GM18951 (cell line): ENCODE measurements around the gene PNISR.

ENCODE experiments used
- POLR2A ChIP-seq: IDR thresholded peaks from 4 replicates; pipeline ENCODE4 v1.6.1; 2011; ENCODE audit warnings: mild to moderate bottlenecking; ENCODE audit not compliant: insufficient read length, insufficient read depth; ENCODE audit errors: extremely low read depth
- in situ Hi-C: fragments of 300-500 bp; cut with MboI; formaldehyde crosslinking; loops from one replicate; pipeline ENCODE4 v1.12.0; 2022; ENCODE audit warnings: low sequenced_read_pairs, mixed read lengths, inconsistent platforms; ENCODE audit not compliant: unreplicated experiment

PNISR gene

DNA sequence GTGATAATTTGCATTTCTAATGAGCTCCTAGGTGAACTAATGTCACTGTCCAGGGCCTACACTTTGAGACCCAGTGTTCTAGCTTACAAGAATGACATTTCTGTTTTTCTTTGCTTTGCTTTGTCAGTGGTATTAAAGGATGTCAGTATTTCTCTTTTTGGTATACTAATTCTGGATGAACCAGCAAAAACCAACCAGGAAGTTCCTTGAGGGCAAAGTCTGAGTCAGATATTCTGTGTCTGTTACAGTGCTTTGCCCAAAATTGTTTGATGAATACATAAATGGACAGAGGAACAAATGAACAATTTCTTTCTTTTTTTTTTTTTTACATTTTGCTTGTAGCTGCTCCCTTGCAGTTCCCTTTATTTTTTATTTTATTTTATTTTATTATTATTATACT is 46.5 kb downstream of the PNISR start:
- in situ Hi-C loops, result no loop called here
- TF ChIP-seq POLR2A, result no peak

DNA sequence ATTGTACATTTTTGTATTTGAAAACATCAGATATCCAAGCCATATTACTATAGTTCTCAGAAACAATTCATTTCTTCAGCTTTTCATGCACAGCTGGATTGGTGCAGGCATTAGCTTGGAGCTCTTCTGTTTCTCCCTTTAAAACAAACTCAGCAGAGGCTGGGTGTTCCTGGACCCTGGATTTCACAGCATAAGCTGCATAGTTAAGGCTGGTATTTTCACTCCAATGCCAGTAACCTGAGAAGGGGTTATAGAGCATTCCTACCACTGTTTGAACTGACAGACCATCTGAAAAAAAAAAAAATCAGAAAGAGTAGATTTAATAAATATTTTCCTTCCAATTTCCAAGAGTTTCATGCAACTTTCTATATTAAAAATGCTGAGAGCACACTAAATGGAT is 55.6 kb downstream of the PNISR start:
- no peak for TF ChIP-seq POLR2A
- in situ Hi-C loops, result no loop called here

DNA sequence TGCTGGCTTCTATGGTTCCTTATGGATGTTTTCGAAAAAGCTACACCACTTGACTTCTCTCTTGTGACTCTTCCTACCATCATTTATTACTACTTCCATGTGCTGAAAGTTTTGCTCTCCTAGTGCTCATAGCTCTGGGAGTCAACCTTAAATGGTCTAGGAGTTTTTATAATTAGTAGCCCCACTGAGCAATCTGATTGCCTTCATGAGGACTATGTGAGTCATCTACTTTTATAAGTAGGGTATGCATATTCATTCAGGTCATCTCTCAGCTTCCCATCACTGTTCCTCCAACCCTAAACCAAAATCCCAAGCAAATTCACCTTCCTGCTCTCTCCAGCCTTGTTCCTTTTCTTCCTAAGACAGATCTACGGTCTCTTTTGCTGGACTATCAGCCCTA is 58.3 kb downstream of the PNISR start:
- in situ Hi-C loops, result no loop called here
- no peak for TF ChIP-seq POLR2A

DNA sequence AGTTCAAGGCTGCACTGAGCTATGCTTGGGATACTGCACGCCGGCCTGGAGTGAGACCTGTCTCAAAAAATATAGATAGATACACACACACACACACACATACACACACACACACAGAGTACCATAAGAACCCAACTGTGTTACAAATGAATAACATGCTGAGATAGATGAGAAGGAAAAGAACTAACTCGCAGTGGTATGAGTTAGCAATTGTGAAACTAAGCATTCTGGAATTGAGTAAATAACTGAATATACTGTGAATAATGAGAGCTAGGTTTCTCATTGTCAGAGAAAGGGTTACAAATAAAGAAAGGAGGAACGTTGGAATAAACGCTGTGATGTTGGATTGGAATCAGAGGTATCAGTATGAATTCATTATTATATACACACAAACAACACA is 61.1 kb downstream of the PNISR start:
- in situ Hi-C loops, result no loop called here
- no peak for TF ChIP-seq POLR2A

- in situ Hi-C loops, result no loop called here
- no peak for TF ChIP-seq POLR2A
These were observed 62.3 kb downstream of the PNISR start for GRCh38 chr6:99362678-99363268.

DNA sequence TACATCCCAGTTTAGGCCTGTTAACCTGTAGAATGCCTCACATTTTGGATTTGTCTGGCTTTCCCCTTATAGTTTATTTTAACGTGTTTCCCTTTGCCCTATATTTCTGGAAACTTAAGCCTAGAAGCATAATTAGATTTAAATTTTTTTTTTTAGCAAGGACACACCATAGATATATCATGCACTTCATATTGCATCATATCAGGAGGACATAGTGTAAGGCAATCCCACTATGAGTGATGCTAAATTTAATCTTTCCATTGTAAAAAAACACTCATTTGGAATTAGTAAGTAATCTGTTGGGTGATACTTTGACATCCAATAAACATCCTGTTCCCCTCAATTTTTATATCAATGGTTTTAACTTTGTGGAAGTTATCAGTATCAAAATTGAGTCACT is 65.3 kb downstream of the PNISR start:
- in situ Hi-C loops, result no loop called here
- TF ChIP-seq POLR2A, result no peak

- in situ Hi-C loops, result no loop called here
- TF ChIP-seq POLR2A, result no peak
These were observed 68.5 kb downstream of the PNISR start for GRCh38 chr6:99356641-99357040.

DNA sequence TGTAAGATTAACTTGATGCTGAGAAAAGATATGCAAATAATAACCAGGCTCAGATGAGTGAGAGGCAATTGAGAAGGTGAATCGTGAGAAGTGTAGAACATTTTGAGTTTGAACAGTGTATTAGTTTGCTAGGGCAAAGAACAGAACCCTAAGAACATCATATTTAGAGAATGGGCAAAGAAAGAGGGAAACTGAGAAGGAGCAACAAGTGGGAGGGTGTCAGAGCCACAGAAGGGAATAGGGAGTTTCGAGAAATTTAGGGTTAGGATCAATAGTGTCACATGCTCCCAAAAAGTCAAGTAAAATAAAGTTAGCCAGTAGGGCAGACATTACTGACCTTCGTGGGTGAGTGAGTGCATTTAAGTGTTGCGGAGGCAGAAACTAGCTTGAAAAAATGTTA is 70.1 kb downstream of the PNISR start:
- in situ Hi-C loops, result no loop called here
- no peak for TF ChIP-seq POLR2A

- TF ChIP-seq POLR2A, result no peak
- in situ Hi-C loops, result no loop called here
These were observed 72.0 kb downstream of the PNISR start for GRCh38 chr6:99353126-99353525.

GRCh38 chr6:99350573-99350972 is 74.5 kb downstream of the PNISR start:
- TF ChIP-seq POLR2A, result no peak
- in situ Hi-C loops, result no loop called here

DNA sequence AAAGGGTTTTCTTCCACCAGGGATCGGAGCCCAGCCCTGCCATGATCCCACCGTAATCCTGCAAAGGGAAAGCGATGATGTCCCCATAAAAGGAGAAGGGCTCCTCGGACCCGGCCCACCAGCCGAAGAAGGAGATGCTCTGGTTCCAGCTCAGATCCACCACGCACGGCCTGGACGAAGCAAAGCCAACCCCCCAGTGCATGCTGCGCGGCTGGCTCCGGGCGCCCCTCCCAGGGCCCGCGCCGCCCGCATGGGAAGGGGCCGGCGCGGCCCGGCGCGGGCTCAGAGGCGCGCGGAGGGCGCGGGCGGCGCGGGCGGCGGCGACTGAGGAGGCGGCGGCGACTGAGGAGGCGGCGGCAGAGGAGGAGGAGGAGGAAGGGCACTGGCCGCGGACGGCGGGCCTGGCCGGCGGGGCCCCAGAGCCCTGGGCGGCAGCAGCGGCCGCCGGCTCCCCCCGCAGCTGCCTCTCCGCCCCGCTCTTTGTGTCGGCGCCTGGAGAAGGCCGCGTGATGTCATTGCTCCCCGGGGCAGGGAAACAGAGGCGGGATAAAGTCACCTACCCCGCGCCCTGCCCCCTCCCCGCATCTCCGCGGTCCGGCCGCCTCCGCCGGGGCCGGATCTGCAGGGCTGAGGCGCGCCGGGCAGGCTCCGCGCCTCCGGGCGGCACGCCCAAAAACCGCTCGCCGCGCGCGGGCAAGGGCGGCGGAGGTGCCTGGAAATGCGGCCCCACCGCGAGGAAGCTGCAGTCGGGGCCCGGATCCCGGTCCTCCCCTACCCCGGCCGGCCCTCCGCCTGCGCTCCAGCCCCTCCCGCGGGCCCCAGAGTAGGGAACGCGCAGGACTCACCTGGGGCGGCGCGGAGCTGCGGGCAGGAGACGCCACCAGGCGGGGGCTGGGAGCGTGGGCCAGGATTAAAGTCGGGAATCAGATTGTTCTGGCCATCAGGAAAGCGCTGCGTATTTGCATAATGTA is 75.7 kb downstream of the PNISR start, which contains the start of gene FAXC:
Gene FAXC (minus strand): TSS at position 504 of the 971 bp plus-strand sequence. CDS start 302 bp downstream, at position 202.
- in situ Hi-C loops, result no loop called here
- no peak for TF ChIP-seq POLR2A

DNA sequence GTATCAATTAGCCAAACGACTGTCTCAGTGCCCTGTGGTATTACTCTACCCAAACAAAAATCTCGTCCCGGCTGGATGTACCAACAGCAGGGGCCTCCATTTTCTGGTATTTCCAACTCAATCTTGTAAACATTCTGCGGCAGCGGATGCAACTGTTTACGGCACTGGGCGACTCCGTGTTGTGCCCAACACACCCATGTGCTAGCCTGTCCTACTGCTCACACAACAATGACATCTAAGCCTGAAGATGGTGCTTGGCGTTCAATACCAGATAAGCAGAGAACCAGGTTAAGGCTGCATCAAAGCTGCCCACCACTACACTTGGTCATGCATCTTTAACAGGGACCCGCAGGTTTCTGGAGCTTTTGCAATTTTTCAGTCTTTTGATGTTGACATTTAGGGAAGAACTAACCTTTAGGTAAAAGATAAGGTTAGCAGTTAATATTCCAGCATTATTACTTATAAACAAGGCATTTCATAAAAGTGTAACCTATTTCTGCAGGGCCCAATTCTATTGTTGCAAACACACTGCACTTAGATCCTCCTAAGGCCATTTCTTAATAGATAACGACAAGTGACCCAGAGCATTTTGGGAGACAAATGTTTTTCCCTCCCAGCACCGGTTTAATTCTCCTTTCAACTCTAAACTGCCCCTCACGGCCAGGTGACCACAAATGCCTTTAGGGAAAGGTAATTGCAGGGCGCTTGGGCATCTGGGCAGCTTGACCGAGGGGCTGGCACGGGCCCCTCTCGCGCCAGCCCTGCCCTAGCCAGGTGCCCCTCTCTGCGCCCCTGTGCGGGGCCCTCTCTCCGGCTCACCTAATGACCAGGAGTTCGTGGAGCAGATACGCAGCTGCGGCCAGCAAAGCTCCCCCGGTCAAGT is 76.6 kb downstream of the PNISR start:
- in situ Hi-C loops, result no loop called here

More for the DNA sequence above, 76.6 kb downstream of the PNISR start:
- TF ChIP-seq POLR2A, result no peak
